Hair follicle dermal papilla cell (primary cell): Measurements from ENCODE around the gene PRPSAP1. TPM values are rescaled to one million over a fixed set of nuclear protein-coding genes. Genes with fewer than 3 reads are reported as not detected.

ENCODE experiments used
- small RNA-seq: library from RNA; depleted of rRNA; stranded (forward); fragments of <200 nt; gene quantifications from one replicate; pipeline ENCODE3, GENCODE V24; 2012
- total RNA-seq: library from RNA; depleted of rRNA; stranded (reverse); fragments of >200 nt; gene quantifications from 2 replicates; pipeline ENCODE4 v1.2.3, GENCODE V29; 2012

Gene PRPSAP1, protein sequence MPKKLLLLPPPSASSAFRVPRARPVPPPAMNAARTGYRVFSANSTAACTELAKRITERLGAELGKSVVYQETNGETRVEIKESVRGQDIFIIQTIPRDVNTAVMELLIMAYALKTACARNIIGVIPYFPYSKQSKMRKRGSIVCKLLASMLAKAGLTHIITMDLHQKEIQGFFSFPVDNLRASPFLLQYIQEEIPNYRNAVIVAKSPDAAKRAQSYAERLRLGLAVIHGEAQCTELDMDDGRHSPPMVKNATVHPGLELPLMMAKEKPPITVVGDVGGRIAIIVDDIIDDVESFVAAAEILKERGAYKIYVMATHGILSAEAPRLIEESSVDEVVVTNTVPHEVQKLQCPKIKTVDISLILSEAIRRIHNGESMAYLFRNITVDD
- 25.6 and 39.4 TPM in 2 replicates for total RNA-seq

GRCh38 chr17:76353599-76354316 is at the start of gene PRPSAP1:
Gene PRPSAP1, minus strand, starts transcription at chr17:76353916. Its CDS starts 213 bp downstream, at chr17:76353703.

GRCh38 chr17:76384222-76384986 is 30.7 kb upstream of the PRPSAP1 start, which contains the start of gene SPHK1:
Gene SPHK1, plus strand, starts transcription at chr17:76384609. Its CDS starts 1,036 bp downstream, at chr17:76385645.

GRCh38 chr17:76307966-76308338 is 45.8 kb downstream of the PRPSAP1 start, which contains the start of gene QRICH2:
Gene QRICH2, minus strand, starts transcription at chr17:76308276. Its CDS starts 278 bp downstream, at chr17:76307998.

GRCh38 chr17:76264755-76265623 is 88.7 kb downstream of the PRPSAP1 start, which contains the start of gene UBALD2:
Gene UBALD2, plus strand, starts transcription at chr17:76265348. Its CDS starts 158 bp downstream, at chr17:76265506.

Small RNAs within 50 kb of the gene (small RNA-seq; reads per million reads assigned to genes)
- gene RF00019 (not detected), gene RNU6-24P (not detected)

Other genes with a start within 250 kb of the PRPSAP1 start
- not detected in 2 replicates for gene FOXJ1, start 212.7 kb downstream of the PRPSAP1 start, total RNA-seq
- 6.4 and 8.0 TPM in 2 replicates for gene RNF157, start 113.4 kb downstream of the PRPSAP1 start, total RNA-seq
- 3.4 and 4.7 TPM in 2 replicates for gene UBALD2, start 88.6 kb downstream of the PRPSAP1 start, total RNA-seq
- gene QRICH2, start 45.6 kb downstream of the PRPSAP1 start, total RNA-seq, result 1.8 and 3.9 TPM in 2 replicates
- 50.1 and 56.1 TPM in 2 replicates for gene SPHK1, start 30.7 kb upstream of the PRPSAP1 start, total RNA-seq
- 25.3 and 27.1 TPM in 2 replicates for gene UBE2O, start 99.2 kb upstream of the PRPSAP1 start, total RNA-seq
- not detected in 2 replicates for gene AANAT, start 113.7 kb upstream of the PRPSAP1 start, total RNA-seq
- 8.4 and 10.3 TPM in 2 replicates for gene RHBDF2, start 147.5 kb upstream of the PRPSAP1 start, total RNA-seq
- 10.0 and 15.6 TPM in 2 replicates for gene CYGB, start 183.8 kb upstream of the PRPSAP1 start, total RNA-seq
- gene PRCD, start 186.1 kb upstream of the PRPSAP1 start, total RNA-seq, result 1.1 and 1.3 TPM in 2 replicates
- 0.65 and 3.3 TPM in 2 replicates for gene ST6GALNAC2, start 231.9 kb upstream of the PRPSAP1 start, total RNA-seq